Uterus (tissue), 4 donors: ENCODE measurements around the gene FAM53B. TPM values are rescaled to one million over a fixed set of nuclear protein-coding genes. Genes with fewer than 3 reads are reported as not detected.

Experiments
- DNase-seq, 2 donors: peaks; one replicate each; pipeline ENCODE4 v3.0.0-alpha.2; 2019 to 2020
- H3K27ac ChIP-seq, 2 donors: fragments of 200-600 bp; sonication (generic); 1 replicate in 1 of 2; 2 replicates in 1 of 2; pipeline ENCODE4 v1.5.1; 2016 to 2018
- H3K27me3 ChIP-seq, 2 donors: fragments of 200-600 bp; sonication (generic); one replicate each; pipeline ENCODE4 v1.5.1; 2018 to 2019; ENCODE audit warnings: control low read depth in 1 of 2
- H3K36me3 ChIP-seq, 2 donors: fragments of 200-600 bp; sonication (generic); one replicate each; pipeline ENCODE4 v1.5.1; 2019; ENCODE audit warnings: control low read depth in 1 of 2
- H3K4me1 ChIP-seq, 2 donors: fragments of 200-600 bp; sonication (generic); one replicate each; pipeline ENCODE4 v1.5.1; 2018 to 2019; ENCODE audit warnings: control low read depth in 1 of 2
- H3K4me3 ChIP-seq, 2 donors: fragments of 200-600 bp; sonication (generic); 1 replicate in 1 of 2; 2 replicates in 1 of 2; pipeline ENCODE4 v1.5.1; 2018 to 2019; ENCODE audit warnings: mild to moderate bottlenecking in 1 of 2
- H3K9me3 ChIP-seq, 2 donors: fragments of 200-600 bp; sonication (generic); one replicate each; pipeline ENCODE4 v1.5.1; 2019; ENCODE audit warnings: control low read depth in 1 of 2
- CTCF ChIP-seq, 4 experiments: fragments of 200-600 bp in 2 of 4; fragments of 450-650 bp in 2 of 4; sonication (generic) in 2 of 4; IDR thresholded peaks; one replicate each; pipeline ENCODE4 v1.5.1; 2016 to 2019; ENCODE audit warnings: antibody characterized with exemption in 4 of 4, mild to moderate bottlenecking in 2 of 4, moderate library complexity in 1 of 4
- POLR2A ChIP-seq, 2 donors: fragments of 450-650 bp; IDR thresholded peaks; one replicate each; pipeline ENCODE4 v1.6.1; 2016; ENCODE audit warnings: antibody characterized with exemption in 2 of 2, mild to moderate bottlenecking in 1 of 2, moderate library complexity in 1 of 2
- intact Hi-C: fragments of 100-400 bp; cut with DNase I; formaldehyde crosslinking; loops from one replicate; pipeline ENCODE4 v1.15.1; 2023; ENCODE audit warnings: low total_unique reads
- total RNA-seq, 4 donors: library from RNA; depleted of rRNA in 3 of 4; stranded (reverse); fragments of >200 nt in 3 of 4; gene quantifications; one replicate each; pipeline versions ENCODE4 v1.1.0 to v1.2.4, GENCODE V29; 2014 to 2023
- donor health status: DM: yes; HTN: yes; CAD: no.

The FAM53B gene
- total RNA-seq, 4 donors from 2014 or later: 10.9 to 94.3 (median 67.8) TPM

GRCh38 chr10:124715439-124715838 lies 28.7 kb downstream of the FAM53B start:
- DNase-seq: no peak
- H3K9me3 ChIP-seq: no peaks in the 10 kb centered on the region
- H3K4me1 ChIP-seq: peaks cover 25 to 46% of the 10 kb centered on the region in 2 donors
- H3K27ac ChIP-seq: peak overlapping the region; percentile 77 to 86
- TF ChIP-seq CTCF (IDR thresholded peaks at IDR 0.05): no peak
- TF ChIP-seq POLR2A (IDR thresholded peaks at IDR 0.05): no peak
- H3K27me3 ChIP-seq: no peaks in the 10 kb centered on the region
- no peak overlapping the region for H3K4me3 ChIP-seq
- no peaks in the 10 kb centered on the region for H3K36me3 ChIP-seq
- intact Hi-C loops: no loop called here

GRCh38 chr10:124713679-124714255 lies 30.4 kb downstream of the FAM53B start:
- TF ChIP-seq POLR2A (IDR thresholded peaks at IDR 0.05) (no peak), CTCF (IDR thresholded peaks at IDR 0.05) (no peak)
- Histone ChIP-seq H3K9me3 (no peaks in the 10 kb centered on the region), H3K4me3 (no peak overlapping the region), H3K36me3 (no peaks in the 10 kb centered on the region), H3K27me3 (no peaks in the 10 kb centered on the region), H3K27ac (peak overlapping the region; percentile 52 to 86), H3K4me1 (peaks cover 17 to 57% of the 10 kb centered on the region in 2 donors)
- no peak for DNase-seq
- intact Hi-C loops: no loop called here

- no peak for DNase-seq
- Histone ChIP-seq H3K4me1 (peaks cover 16 to 57% of the 10 kb centered on the region in 2 donors), H3K4me3 (no peak overlapping the region), H3K27ac (peak overlapping the region; percentile 84 to 86), H3K9me3 (no peaks in the 10 kb centered on the region), H3K27me3 (no peaks in the 10 kb centered on the region), H3K36me3 (no peaks in the 10 kb centered on the region)
- intact Hi-C loops: no loop called here
- TF ChIP-seq POLR2A (IDR thresholded peaks at IDR 0.05) (no peak), CTCF (IDR thresholded peaks at IDR 0.05) (no peak)
These were observed 31.3 kb downstream of the FAM53B start for GRCh38 chr10:124712704-124713407.

- intact Hi-C loops: no loop called here
- no peaks in the 10 kb centered on the region for H3K9me3 ChIP-seq
- TF ChIP-seq CTCF (IDR thresholded peaks at IDR 0.05): no peak
- no peaks in the 10 kb centered on the region for H3K36me3 ChIP-seq
- no peak overlapping the region for H3K4me3 ChIP-seq
- peak overlapping the region; percentile 84 to 92 for H3K27ac ChIP-seq
- H3K4me1 ChIP-seq: peaks cover 31 to 63% of the 10 kb centered on the region in 2 donors
- no peaks in the 10 kb centered on the region for H3K27me3 ChIP-seq
- no peak for DNase-seq
These were observed 33.0 kb downstream of the FAM53B start for GRCh38 chr10:124711145-124711544.

- no peaks in the 10 kb centered on the region for H3K9me3 ChIP-seq
- DNase-seq: no peak
- no peak overlapping the region for H3K4me3 ChIP-seq
- H3K4me1 ChIP-seq: peaks cover 32 to 58% of the 10 kb centered on the region in 2 donors
- no peaks in the 10 kb centered on the region for H3K27me3 ChIP-seq
- TF ChIP-seq CTCF (IDR thresholded peaks at IDR 0.05): no peak
- no peak for TF ChIP-seq POLR2A (IDR thresholded peaks at IDR 0.05)
- intact Hi-C loops: no loop called here
- no peaks in the 10 kb centered on the region for H3K36me3 ChIP-seq
- H3K27ac ChIP-seq: peak overlapping the region; percentile 84 to 92
These were observed 33.8 kb downstream of the FAM53B start for GRCh38 chr10:124710266-124710881.
